ENCODE measurements around the gene UBE4B.

DNA sequence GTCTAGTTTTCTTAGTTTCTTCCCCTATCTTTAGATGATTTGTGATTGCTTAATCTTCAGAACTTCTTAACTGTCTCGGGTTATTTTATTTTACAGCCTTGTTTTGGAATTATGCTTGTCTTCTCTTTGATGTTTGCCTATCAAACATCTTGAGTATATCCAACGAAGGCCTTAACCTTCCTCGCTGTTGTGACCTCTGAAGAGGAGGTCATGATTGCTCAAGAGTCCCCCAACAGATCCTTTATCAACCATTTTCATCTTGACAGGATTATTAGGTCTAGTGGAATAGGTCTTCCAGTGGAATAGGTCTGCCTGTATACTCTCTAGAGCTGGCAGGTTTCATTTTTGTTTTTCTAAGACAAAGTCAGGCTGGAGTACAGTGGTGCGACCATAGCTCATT is 45.7 kb downstream of the UBE4B start:
- TF ChIP-seq TAF1 (CRISPR knock-in tag; IDR thresholded peaks at IDR 0.05), result no peak
- TF ChIP-seq, protein P1, sequence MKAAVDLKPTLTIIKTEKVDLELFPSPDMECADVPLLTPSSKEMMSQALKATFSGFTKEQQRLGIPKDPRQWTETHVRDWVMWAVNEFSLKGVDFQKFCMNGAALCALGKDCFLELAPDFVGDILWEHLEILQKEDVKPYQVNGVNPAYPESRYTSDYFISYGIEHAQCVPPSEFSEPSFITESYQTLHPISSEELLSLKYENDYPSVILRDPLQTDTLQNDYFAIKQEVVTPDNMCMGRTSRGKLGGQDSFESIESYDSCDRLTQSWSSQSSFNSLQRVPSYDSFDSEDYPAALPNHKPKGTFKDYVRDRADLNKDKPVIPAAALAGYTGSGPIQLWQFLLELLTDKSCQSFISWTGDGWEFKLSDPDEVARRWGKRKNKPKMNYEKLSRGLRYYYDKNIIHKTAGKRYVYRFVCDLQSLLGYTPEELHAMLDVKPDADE (CRISPR knock-in tag; IDR thresholded peaks at IDR 0.05), result no peak

Measured in HepG2 (cell line).